ENCODE data around the gene RXRG.

- TF ChIP-seq CTCF (IDR thresholded peaks at IDR 0.05), result no peak
- TF ChIP-seq POLR2A (IDR thresholded peaks at IDR 0.05), result no peak
Observed at GRCh38 chr1:165474196-165474595, 29.3 kb upstream of the RXRG start.

All from thyroid gland (tissue), 4 donors.